NCI-H748 (cell line): ENCODE measurements around the gene TSEN34.
"Not testable (repeated sequence)": the region's sequence is repeated elsewhere in the genome, so short reads cannot be mapped to it uniquely, and the experiment has no call there.

Experiments
- DNase-seq: peaks from one replicate; lab custom pipeline; 2025; ENCODE audit not compliant: unreplicated experiment; lab: John Stamatoyannopoulos, UW

TSEN34 gene

GRCh38 chr19:54183431-54183830 lies 7.7 kb upstream of the TSEN34 start:
- DNase-seq: no peak

GRCh38 chr19:54186351-54186750 lies 4.8 kb upstream of the TSEN34 start:
- no peak for DNase-seq

DNA sequence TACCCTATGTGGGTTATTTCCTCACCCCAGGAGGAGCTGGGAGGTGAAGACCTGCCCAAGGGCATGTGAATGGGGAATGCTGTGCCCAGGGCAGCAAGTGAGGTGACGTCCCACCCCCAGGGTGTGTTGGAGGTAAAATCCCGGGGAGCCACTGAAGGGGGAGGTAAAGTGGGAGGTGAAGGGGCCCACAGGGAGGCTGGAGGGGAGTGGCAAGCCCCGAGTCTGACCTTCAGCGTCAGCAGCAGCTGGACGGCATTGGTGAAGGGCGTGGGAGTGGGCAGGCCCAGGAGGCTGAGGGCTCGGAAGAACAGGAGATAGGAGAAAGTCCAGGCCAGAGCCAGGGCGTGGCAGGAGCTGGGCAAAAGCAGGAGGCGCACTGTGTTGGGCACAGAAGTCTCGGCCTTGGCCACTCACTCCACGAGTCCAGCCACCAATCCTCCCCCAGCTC lies 4.2 kb upstream of the TSEN34 start:
- no peak for DNase-seq

GRCh38 chr19:54188215-54188871 lies 2.8 kb upstream of the TSEN34 start:
- DNase-seq: peak; percentile 38

- DNase-seq: peak; percentile 96
Observed at GRCh38 chr19:54189145-54189734, 1.9 kb upstream of the TSEN34 start, which contains the start of gene MBOAT7. TSS of gene MBOAT7 (minus strand) at chr19:54189580. CDS start at chr19:54188508, 1,072 bp downstream.

DNA sequence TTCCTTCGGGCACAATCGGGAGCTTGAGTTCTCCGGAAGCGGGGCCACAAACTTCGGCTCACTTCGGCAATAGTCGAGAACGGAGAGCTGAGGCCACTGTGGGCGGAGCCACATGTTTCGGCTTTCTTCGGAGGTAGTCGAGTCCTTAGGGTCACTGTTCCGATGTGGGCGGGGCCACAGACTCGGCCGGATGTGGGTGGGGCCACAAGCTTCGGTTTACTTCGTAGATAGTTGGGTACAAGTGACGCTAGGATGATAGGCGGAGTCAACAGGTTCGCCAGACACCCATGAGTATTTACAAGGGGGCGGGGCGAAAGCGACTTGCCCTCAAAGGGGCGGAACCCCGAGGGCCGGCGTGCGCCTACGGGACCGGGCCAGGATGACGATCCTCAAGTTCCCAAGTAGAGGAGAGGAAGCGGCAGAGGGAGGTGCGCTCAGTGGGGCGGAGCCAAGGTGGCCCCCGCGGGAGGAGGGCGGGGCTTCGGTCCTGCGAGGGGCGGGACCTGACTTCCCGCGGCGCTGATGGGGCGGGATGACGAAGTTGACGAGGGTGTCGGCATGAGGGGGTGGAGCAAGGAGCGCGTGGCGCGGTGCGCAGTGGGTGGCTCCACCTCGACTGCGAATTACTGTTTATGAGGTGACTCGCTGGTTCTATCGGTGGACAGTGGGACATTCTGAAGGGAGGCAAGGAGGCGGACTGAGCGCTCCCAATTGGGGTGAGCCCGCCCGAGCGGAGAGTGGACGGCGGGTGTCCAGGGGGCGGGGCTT lies 1.2 kb upstream of the TSEN34 start:
- DNase-seq: peak; percentile 100

GRCh38 chr19:54190503-54191010 lies 551 bp upstream of the TSEN34 start:
- DNase-seq: peak; percentile 100

DNA sequence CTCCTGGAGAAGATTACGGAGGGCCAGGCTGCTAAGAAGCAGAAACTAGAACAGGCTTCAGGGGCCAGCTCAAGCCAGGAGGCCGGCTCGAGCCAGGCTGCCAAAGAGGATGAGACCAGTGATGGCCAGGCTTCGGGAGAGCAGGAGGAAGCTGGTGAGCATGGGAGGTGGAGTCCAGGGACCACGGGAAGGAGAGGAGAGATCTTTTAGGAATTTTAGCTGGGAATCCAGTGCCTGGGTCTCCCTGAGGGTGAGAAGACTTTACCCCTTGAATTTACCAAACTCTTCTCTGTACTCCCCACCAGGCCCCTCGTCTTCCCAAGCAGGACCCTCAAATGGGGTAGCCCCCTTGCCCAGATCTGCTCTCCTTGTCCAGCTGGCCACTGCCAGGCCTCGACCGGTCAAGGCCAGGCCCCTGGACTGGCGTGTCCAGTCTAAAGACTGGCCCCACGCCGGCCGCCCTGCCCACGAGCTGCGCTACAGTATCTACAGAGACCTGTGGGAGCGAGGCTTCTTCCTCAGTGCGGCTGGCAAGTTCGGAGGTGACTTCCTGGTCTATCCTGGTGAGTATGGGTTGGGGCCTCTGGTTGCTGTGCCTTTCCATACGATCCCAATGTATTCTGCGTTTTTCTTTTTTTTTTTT lies 824 bp downstream of the TSEN34 start:
- DNase-seq: no peak

GRCh38 chr19:54193011-54193410 lies 1.9 kb downstream of the TSEN34 start:
- DNase-seq: no peak

DNA sequence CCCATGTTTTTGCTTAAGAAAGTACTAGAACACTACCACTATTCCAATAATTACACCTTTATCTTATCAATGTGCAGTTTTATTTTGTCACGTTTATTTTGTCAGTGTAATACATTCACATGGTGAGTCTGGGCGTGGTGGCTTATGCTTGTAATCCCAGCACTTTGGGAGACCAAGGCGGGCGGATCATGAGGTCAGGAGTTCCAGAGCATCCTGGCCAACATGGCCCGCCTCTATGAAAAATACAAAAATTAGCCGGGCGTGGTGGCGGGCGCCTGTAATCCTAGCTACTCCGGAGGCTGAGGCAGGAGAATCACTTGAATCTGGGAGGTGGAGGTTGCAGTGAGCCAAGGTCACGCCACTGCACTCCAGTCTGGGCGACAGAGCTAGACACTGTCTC lies 3.4 kb downstream of the TSEN34 start:
- not testable (repeated sequence) for DNase-seq

- DNase-seq: no peak
Observed at GRCh38 chr19:54196536-54196935, 5.4 kb downstream of the TSEN34 start.

GRCh38 chr19:54197121-54197520 lies 6.0 kb downstream of the TSEN34 start:
- DNase-seq: no peak

- peak; percentile 37 for DNase-seq
Observed at GRCh38 chr19:54199401-54199800, 8.3 kb downstream of the TSEN34 start.

DNA sequence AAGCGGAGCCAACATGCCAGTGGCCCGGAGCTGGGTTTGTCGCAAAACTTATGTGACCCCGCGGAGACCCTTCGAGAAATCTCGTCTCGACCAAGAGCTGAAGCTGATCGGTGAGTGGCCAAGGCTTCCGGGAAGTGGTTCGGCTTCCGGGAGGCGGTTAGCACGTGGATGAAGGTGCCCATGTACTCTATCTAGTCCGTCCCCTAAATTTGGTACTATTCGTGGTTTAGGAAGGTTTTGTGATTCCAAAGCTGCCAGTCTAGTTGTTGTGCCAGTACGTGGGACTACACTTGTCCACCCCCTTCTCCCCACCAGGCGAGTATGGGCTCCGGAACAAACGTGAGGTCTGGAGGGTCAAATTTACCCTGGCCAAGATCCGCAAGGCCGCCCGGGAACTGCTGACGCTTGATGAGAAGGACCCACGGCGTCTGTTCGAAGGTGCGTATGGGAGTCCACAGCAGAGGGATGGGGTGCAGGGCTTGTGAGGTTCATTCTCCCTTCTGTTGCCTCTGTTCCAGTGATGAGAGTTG lies 10.1 kb downstream of the TSEN34 start:
- no peak for DNase-seq

DNA sequence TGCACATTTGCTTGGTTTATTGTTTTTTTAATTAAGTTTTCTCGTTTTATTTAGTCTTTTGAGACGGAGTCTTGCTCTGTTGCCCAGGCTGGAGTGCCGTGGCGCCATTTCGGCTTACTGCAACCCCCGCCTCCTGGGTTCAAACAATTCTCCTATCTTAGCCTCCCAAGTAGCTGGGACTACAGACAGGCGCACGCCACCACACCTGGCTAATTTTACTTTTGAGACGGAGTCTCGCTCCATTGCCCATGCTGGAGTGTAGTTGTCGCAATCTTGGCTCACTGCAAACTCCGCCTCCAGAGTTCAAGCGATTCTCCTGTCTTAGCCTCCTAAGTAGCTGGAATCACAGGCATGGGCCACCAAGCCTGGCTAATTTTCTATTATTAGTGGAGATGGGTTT lies 10.9 kb downstream of the TSEN34 start:
- DNase-seq: no peak

- no peak for DNase-seq
Observed at GRCh38 chr19:54203151-54203611, 12.1 kb downstream of the TSEN34 start.

DNA sequence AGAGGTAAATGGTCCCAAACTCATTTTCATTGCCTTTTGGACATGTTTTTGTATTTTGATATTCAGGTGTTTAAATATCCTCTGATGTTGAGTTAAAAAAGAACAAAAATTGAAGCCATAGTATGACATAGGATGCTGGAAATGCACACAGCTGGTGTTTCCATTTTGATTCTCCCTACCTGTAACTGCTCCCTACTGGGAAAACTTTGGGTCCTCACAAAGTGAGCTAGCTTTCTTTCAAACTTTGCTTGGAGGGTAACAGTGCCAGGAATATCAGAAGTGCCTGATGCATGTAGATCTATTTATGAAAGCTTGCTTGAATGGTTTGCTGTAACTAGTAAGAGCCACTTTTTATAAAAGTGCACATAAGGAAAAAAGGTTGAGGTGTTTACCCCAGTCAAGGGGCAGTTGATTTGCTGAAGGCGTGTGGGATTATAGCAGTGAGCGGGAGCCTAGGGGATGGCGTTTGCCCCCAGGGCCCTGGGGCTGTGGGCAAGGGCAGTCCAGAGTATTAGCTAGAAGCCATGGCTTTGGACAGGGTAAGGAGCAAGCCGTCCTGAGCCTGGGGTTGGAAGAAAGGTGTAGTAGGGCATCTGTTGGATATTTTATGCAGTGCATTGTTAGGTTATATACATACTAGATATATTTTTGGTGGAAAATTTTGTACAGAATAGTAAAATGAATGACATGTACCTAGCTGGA lies 13.8 kb downstream of the TSEN34 start:
- DNase-seq: no peak

DNA sequence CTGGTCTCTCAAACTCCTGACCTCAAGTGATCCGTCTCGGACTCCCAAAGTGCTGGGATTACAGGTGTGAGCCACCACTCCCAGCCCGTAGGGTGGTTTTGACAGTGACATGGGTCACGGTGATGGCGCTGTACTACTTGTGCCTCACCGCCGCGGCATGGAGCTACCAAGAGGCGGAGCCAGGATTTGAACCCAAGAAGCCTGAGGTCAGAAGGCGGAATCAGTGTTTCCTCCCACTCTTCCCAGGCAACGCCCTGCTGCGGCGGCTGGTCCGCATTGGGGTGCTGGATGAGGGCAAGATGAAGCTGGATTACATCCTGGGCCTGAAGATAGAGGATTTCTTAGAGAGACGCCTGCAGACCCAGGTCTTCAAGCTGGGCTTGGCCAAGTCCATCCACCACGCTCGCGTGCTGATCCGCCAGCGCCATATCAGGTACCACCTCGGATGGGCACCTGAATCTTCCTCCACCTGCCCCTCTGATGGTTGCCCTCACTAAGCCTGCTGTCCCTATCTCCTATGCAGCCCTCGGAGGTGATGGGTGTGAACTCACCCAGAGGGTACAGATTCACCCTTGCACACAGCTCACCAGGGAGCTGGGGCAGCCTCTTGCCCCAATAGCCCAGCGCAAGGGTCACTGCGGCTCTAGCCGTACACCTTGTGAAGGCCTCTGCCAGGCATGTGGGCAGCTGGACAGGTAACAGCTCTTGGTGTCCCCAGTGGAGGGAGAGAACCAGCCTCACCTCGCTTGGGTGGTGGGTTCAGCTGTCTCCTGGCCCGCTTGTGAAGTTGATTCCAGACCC lies 15.1 kb downstream of the TSEN34 start:
- no peak for DNase-seq

DNA sequence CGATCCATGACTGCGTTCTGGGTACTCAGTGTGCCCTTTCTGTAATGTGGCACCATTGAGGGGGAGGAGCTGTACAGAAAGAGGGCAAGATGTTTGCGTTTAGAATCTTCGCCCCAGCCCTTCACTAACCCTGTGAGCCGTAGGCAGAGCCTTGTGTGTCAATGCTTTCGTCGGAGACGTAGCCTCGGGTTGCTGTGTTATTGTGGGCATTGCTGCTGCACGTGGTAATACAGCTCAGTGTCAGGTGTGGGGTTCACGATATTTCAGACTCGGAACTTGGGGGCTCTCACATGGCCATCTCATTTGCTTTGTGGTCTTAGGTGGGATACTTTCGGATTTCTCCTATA lies 15.7 kb downstream of the TSEN34 start:
- no peak for DNase-seq

GRCh38 chr19:54207193-54207592 lies 16.1 kb downstream of the TSEN34 start:
- DNase-seq: not testable (repeated sequence)
